HCT116 (cell line): Measurements from ENCODE around the gene MARCKSL1.

Experiments
- EZH2 ChIP-seq: fragments of 200-600 bp; sonication (generic); IDR thresholded peaks from 2 replicates; pipeline ENCODE4 v1.6.1; 2017; ENCODE audit warnings: antibody characterized with exemption, mixed run types
- EZH2phosphoT487 ChIP-seq: fragments of 200-600 bp; IDR thresholded peaks from 2 replicates; pipeline ENCODE4 v1.6.1; 2018; ENCODE audit warnings: antibody characterized with exemption, borderline replicate concordance
- POLR2A ChIP-seq: IDR thresholded peaks from 2 replicates; pipeline ENCODE4 v1.7.0; 2011; ENCODE audit warnings: borderline replicate concordance; ENCODE audit not compliant: insufficient read depth, insufficient read length; ENCODE audit errors: extremely low read depth
- POLR2AphosphoS5 ChIP-seq: IDR thresholded peaks from 2 replicates; pipeline ENCODE4 v1.6.1; 2011; ENCODE audit warnings: mild to moderate bottlenecking, low read depth, low read length, moderate library complexity
- RAD21 ChIP-seq: IDR thresholded peaks from 2 replicates; pipeline ENCODE4 v1.6.1; 2012; ENCODE audit warnings: low read depth, mild to moderate bottlenecking
- SIN3A ChIP-seq: IDR thresholded peaks from 2 replicates; pipeline ENCODE4 v1.6.1; 2012; ENCODE audit warnings: low read depth
- YY1 ChIP-seq: IDR thresholded peaks from 2 replicates; pipeline ENCODE4 v1.6.1; 2011; ENCODE audit warnings: low read length, low read depth, moderate library complexity, mild to moderate bottlenecking; ENCODE audit not compliant: insufficient replicate concordance; ENCODE audit errors: extremely low read depth
- ZFX ChIP-seq: fragments of 450-650 bp; IDR thresholded peaks from 2 replicates; pipeline ENCODE4 v1.6.1; 2017
- TF ChIP-seq, protein P1 (sequence below): IDR thresholded peaks from 2 replicates; pipeline ENCODE4 v1.6.1; 2012
- TF ChIP-seq, protein P2 (sequence below), 3 experiments: fragments of 200-600 bp in 1 of 3; sonication (generic) in 1 of 3; IDR thresholded peaks in 2 of 3; conservative IDR thresholded peaks in 1 of 3; 2 replicates each; pipeline ENCODE4 v1.5.1; 2012 to 2017; ENCODE audit warnings: low read depth in 2 of 3, low read length in 2 of 3, antibody characterized with exemption in 1 of 3, borderline replicate concordance in 1 of 3, control low read depth in 1 of 3, mild to moderate bottlenecking in 1 of 3, mixed read lengths in 1 of 3, mixed run types in 1 of 3, moderate library complexity in 1 of 3; ENCODE audit not compliant: insufficient read depth in 1 of 3

GRCh38 chr1:32331549-32331948 is 4.5 kb downstream of the MARCKSL1 start:
- TF ChIP-seq, protein P1, sequence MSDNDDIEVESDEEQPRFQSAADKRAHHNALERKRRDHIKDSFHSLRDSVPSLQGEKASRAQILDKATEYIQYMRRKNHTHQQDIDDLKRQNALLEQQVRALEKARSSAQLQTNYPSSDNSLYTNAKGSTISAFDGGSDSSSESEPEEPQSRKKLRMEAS: no peak
- TF ChIP-seq, protein P2, sequence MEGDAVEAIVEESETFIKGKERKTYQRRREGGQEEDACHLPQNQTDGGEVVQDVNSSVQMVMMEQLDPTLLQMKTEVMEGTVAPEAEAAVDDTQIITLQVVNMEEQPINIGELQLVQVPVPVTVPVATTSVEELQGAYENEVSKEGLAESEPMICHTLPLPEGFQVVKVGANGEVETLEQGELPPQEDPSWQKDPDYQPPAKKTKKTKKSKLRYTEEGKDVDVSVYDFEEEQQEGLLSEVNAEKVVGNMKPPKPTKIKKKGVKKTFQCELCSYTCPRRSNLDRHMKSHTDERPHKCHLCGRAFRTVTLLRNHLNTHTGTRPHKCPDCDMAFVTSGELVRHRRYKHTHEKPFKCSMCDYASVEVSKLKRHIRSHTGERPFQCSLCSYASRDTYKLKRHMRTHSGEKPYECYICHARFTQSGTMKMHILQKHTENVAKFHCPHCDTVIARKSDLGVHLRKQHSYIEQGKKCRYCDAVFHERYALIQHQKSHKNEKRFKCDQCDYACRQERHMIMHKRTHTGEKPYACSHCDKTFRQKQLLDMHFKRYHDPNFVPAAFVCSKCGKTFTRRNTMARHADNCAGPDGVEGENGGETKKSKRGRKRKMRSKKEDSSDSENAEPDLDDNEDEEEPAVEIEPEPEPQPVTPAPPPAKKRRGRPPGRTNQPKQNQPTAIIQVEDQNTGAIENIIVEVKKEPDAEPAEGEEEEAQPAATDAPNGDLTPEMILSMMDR (IDR thresholded peaks at IDR 0.05 in 2 of 3, conservative IDR thresholded peaks at IDR 0.05 in 1 of 3; ENCODE audit: borderline replicate concordance in 1 of 3, insufficient read depth in 1 of 3, low read depth in 2 of 3, low read length in 2 of 3): no peak
- TF ChIP-seq POLR2AphosphoS5: no peak
- no peak for TF ChIP-seq POLR2A
- TF ChIP-seq EZH2phosphoT487: no peak
- no peak for TF ChIP-seq RAD21
- no peak for TF ChIP-seq ZFX
- TF ChIP-seq SIN3A: no peak
- TF ChIP-seq YY1: no peak
- TF ChIP-seq EZH2: no peak
